K562 (cell line): Measurements from ENCODE around the gene RPUSD2. TPM values are rescaled to one million over a fixed set of nuclear protein-coding genes. Genes with fewer than 3 reads are reported as not detected.

Source experiments
- ATF1 ChIP-seq, 2 experiments: fragments of 450-650 bp in 1 of 2; IDR thresholded peaks; 2 replicates each; pipeline ENCODE4 v1.6.1; 2016; ENCODE audit warnings: missing compliant biosample characterization in 1 of 2, missing genetic modification characterization in 1 of 2
- BACH1 ChIP-seq: fragments of 200-800 bp; sonication (Bioruptor generic); IDR thresholded peaks from 2 replicates; pipeline ENCODE4 v1.6.1; 2016; ENCODE audit warnings: missing genetic modification characterization, missing compliant biosample characterization
- BRD9 ChIP-seq: fragments of 450-650 bp; IDR thresholded peaks from 2 replicates; pipeline ENCODE4 v1.6.1; 2018; ENCODE audit warnings: low read depth; ENCODE audit not compliant: partially characterized antibody
- CHD1 ChIP-seq: fragments of 200-600 bp; sonication (generic); IDR thresholded peaks from one replicate; pipeline ENCODE4 v1.6.1; 2012; ENCODE audit warnings: mild to moderate bottlenecking, moderate library complexity, low read length, inconsistent platforms
- CREB3L1 ChIP-seq: fragments of 450-650 bp; IDR thresholded peaks from 2 replicates; pipeline ENCODE4 v1.6.1; 2014; ENCODE audit warnings: low read depth, mild to moderate bottlenecking, moderate library complexity, borderline replicate concordance
- CTCFL ChIP-seq: IDR thresholded peaks from 2 replicates; pipeline ENCODE4 v1.6.1; 2011; ENCODE audit warnings: borderline replicate concordance, low read depth, mild to moderate bottlenecking, moderate library complexity, low read length; ENCODE audit not compliant: insufficient read depth, poor library complexity, severe bottlenecking
- DMBX1 ChIP-seq: fragments of 250-450 bp; sonication (Bioruptor Pico); IDR thresholded peaks from 2 replicates; pipeline ENCODE4 v1.8.0; 2022; ENCODE audit warnings: inconsistent platforms, mild to moderate bottlenecking, moderate library complexity, borderline replicate concordance
- ELF1 ChIP-seq: fragments of 200-800 bp; sonication (Bioruptor generic); IDR thresholded peaks from 2 replicates; pipeline ENCODE4 v1.6.1; 2016; ENCODE audit warnings: missing genetic modification characterization, missing compliant biosample characterization
- FOSL1 ChIP-seq: fragments of 200-800 bp; sonication (Bioruptor generic); conservative IDR thresholded peaks from 2 replicates; pipeline ENCODE4 v1.6.1; 2016; ENCODE audit warnings: missing genetic modification characterization, missing compliant biosample characterization
- FOXM1 ChIP-seq, 2 experiments: fragments of 450-650 bp in 1 of 2; sonication (generic) in 1 of 2; formaldehyde crosslinking in 1 of 2; IDR thresholded peaks; 2 replicates each; pipeline versions ENCODE4 v1.6.1 to v1.9.0; 2017 to 2022; ENCODE audit warnings: low read depth in 2 of 2, mild to moderate bottlenecking in 2 of 2, missing genetic modification reagents in 1 of 2, moderate library complexity in 1 of 2
- HCFC1 ChIP-seq: IDR thresholded peaks from 2 replicates; pipeline ENCODE4 v1.6.1; 2012; ENCODE audit warnings: low read depth, low read length, improper control_type of control experiment
- HDAC8 ChIP-seq: fragments of 450-650 bp; IDR thresholded peaks from 2 replicates; pipeline ENCODE4 v1.6.1; 2016; ENCODE audit warnings: mild to moderate bottlenecking, missing genetic modification characterization, moderate library complexity, missing compliant biosample characterization
- HEY1 ChIP-seq: fragments of 250-450 bp; sonication (Bioruptor Pico); IDR thresholded peaks from 2 replicates; pipeline ENCODE4 v1.5.0; 2020; ENCODE audit warnings: mild to moderate bottlenecking, moderate library complexity, borderline replicate concordance
- HSF4 ChIP-seq: fragments of 250-450 bp; sonication (Bioruptor Pico); IDR thresholded peaks from 2 replicates; pipeline ENCODE4 v2.1.2; 2022; ENCODE audit warnings: mild to moderate bottlenecking, moderate library complexity, borderline replicate concordance
- ILF3 ChIP-seq: fragments of 450-650 bp; IDR thresholded peaks from 2 replicates; pipeline ENCODE4 v1.6.1; 2018; ENCODE audit warnings: antibody characterized with exemption, mild to moderate bottlenecking, moderate library complexity, borderline replicate concordance
- MAFF ChIP-seq: IDR thresholded peaks from 2 replicates; pipeline ENCODE4 v1.6.1; 2012; ENCODE audit warnings: low read length, improper control_type of control experiment
- MBD2 ChIP-seq: sonication (generic); IDR thresholded peaks from 2 replicates; pipeline ENCODE4 v1.6.1; 2016; ENCODE audit warnings: low read depth, borderline replicate concordance
- MCM7 ChIP-seq, 2 experiments: fragments of 450-650 bp; IDR thresholded peaks; 2 replicates each; pipeline ENCODE4 v1.6.1; 2016 to 2018
- NFATC3 ChIP-seq: fragments of 450-650 bp; IDR thresholded peaks from 2 replicates; pipeline ENCODE4 v1.6.1; 2017; ENCODE audit warnings: mild to moderate bottlenecking
- TRIM28 ChIP-seq: fragments of 450-650 bp; IDR thresholded peaks from 2 replicates; pipeline ENCODE4 v1.6.1; 2017
- YBX1 ChIP-seq: fragments of 450-650 bp; IDR thresholded peaks from 2 replicates; pipeline ENCODE4 v1.7.1; 2016; ENCODE audit warnings: mild to moderate bottlenecking
- ZBTB7A ChIP-seq: IDR thresholded peaks from 2 replicates; pipeline ENCODE4 v1.6.1; 2011; ENCODE audit warnings: low read depth, mild to moderate bottlenecking, low read length, moderate library complexity, borderline replicate concordance; ENCODE audit not compliant: control insufficient read depth
- ZFP1 ChIP-seq: fragments of 450-650 bp; formaldehyde crosslinking; IDR thresholded peaks from 2 replicates; pipeline ENCODE4 v1.4.0; 2020; ENCODE audit warnings: mild to moderate bottlenecking, mixed read lengths
- ZNF146 ChIP-seq: IDR thresholded peaks from one replicate; pipeline ENCODE4 v1.6.1; 2018; ENCODE audit warnings: missing compliant biosample characterization; ENCODE audit not compliant: unreplicated experiment
- ZNF274 ChIP-seq: IDR thresholded peaks from 2 replicates; pipeline ENCODE4 v1.6.1; 2011; ENCODE audit warnings: low read depth, mild to moderate bottlenecking, low read length, moderate library complexity, borderline replicate concordance
- ZNF695 ChIP-seq: fragments of 450-650 bp; formaldehyde crosslinking; IDR thresholded peaks from 2 replicates; pipeline ENCODE4 v1.4.0; 2020; ENCODE audit warnings: mild to moderate bottlenecking, moderate library complexity
- ZNF717 ChIP-seq: fragments of 250-450 bp; sonication (Bioruptor Pico); IDR thresholded peaks from 2 replicates; pipeline ENCODE4 v1.5.0; 2021
- polyA plus RNA-seq, 8 experiments: library from polyadenylated mRNA; depleted of rRNA in 4 of 8; stranded (reverse) in 5 of 8; unstranded in 3 of 8; fragments of >200 nt; fragmentation: Nextera tagmentation in 2 of 8; fragmentation: Illumina TruSeq in 1 of 8; extraction: Ambion mirVana in 2 of 8; extraction: Trizol in 1 of 8; gene quantifications; 2 replicates each; pipeline versions ENCODE4 v1.2.1 to v1.2.3, GENCODE V29; 2011 to 2014; ENCODE audit warnings: inconsistent platforms in 1 of 8, missing spikeins in 1 of 8
- total RNA-seq, 7 experiments: library from RNA; depleted of rRNA in 6 of 7; stranded (reverse); fragments of >200 nt in 6 of 7; fragmentation: Illumina TruSeq in 2 of 7; extraction: Trizol in 2 of 7; gene quantifications; 2 replicates each; pipeline versions ENCODE4 v1.2.1 to v1.2.3, GENCODE V29; 2011 to 2021; ENCODE audit warnings: low replicate concordance in 1 of 7

The RPUSD2 gene
- total and polyA plus RNA-seq, 9 of the 15 experiments (the other 6 are each of a cell fraction or from before 2014, with no cell fraction given): 3.7 to 30.2 (median 14.3) TPM

- TF ChIP-seq FOXM1 (IDR thresholded peaks at IDR 0.05; ENCODE audit: low read depth) (no peak), FOXM1 (CRISPR knock-in tag; IDR thresholded peaks at IDR 0.05; ENCODE audit: low read depth) (no peak), CREB3L1 (no peak; the same call in 1 of the 2 replicates), HCFC1 (0 out of 2 replicates have a peak, but pooled peaks have one; percentile 8), BRD9 (no peak), ZNF717 (CRISPR knock-in tag) (no peak), ZFP1 (CRISPR knock-in tag) (no peak), ZNF274 (no peak), FOSL1 (tag) (no peak), ILF3 (no peak), ZNF695 (CRISPR knock-in tag) (no peak), ATF1 (CRISPR knock-in tag; IDR thresholded peaks at IDR 0.05) (no peak), ATF1 (tag; IDR thresholded peaks at IDR 0.05) (peak; percentile 92), HDAC8 (no peak), MAFF (no peak), HEY1 (CRISPR knock-in tag) (no peak), BACH1 (no peak), CTCFL (no peak), YBX1 (no peak), DMBX1 (CRISPR knock-in tag) (no peak), HSF4 (CRISPR knock-in tag) (no peak), ELF1 (0 out of 2 replicates have a peak, but pooled peaks have one; percentile 52), NFATC3 (no peak), MCM7 (IDR thresholded peaks at IDR 0.05) (no peak), ZNF146 (CRISPR knock-in tag) (no peak), ZBTB7A (peak; percentile 18; the same call in 1 of the 2 replicates), CHD1 (no peak), MBD2 (peak; percentile 39; the same call in 1 of the 2 replicates), TRIM28 (no peak)
These were observed 4.3 kb upstream of the RPUSD2 start, which contains the start of gene CCDC32 (continued) for GRCh38 chr15:40564591-40565332.
